Trophoblast cell (in vitro differentiated cells and primary cell): ENCODE data around the gene ZBTB25.
"Not testable (repeated sequence)": the region's sequence is repeated elsewhere in the genome, so short reads cannot be mapped to it uniquely, and the experiment has no call there.

Experiments used
- DNase-seq, 2 donors: peaks; one replicate each; pipeline ENCODE4 v3.0.0-alpha.2; 2016
- H2AFZ ChIP-seq: 2 replicates; pipeline ENCODE4 v1.6.1; 2013; ENCODE audit warnings: low read length, moderate library complexity, mild to moderate bottlenecking; ENCODE audit not compliant: insufficient read depth, poor library complexity
- H2AK5ac ChIP-seq: 2 replicates; pipeline ENCODE4 v1.6.1; 2013; ENCODE audit warnings: mild to moderate bottlenecking, low read length
- H2BK120ac ChIP-seq: 2 replicates; pipeline ENCODE4 v1.6.1; 2013; ENCODE audit warnings: low read length, mild to moderate bottlenecking, moderate library complexity; ENCODE audit not compliant: insufficient read depth, poor library complexity
- H2BK12ac ChIP-seq: 2 replicates; pipeline ENCODE4 v1.6.1; 2013; ENCODE audit warnings: mild to moderate bottlenecking, low read length, moderate library complexity
- H2BK5ac ChIP-seq: 2 replicates; pipeline ENCODE4 v1.6.1; 2013; ENCODE audit warnings: low read length, low read depth, moderate library complexity, mild to moderate bottlenecking; ENCODE audit not compliant: poor library complexity
- H3K14ac ChIP-seq: 2 replicates; pipeline ENCODE4 v1.6.1; 2013; ENCODE audit warnings: mild to moderate bottlenecking, low read length
- H3K18ac ChIP-seq: 2 replicates; pipeline ENCODE4 v1.6.1; 2013; ENCODE audit warnings: mild to moderate bottlenecking, low read length
- H3K23ac ChIP-seq: 2 replicates; pipeline ENCODE4 v1.6.1; 2013; ENCODE audit warnings: low read length
- H3K27ac ChIP-seq: 2 replicates; pipeline ENCODE4 v1.5.1; 2013; ENCODE audit warnings: low read depth, mild to moderate bottlenecking, inconsistent platforms, low read length, moderate library complexity
- H3K27me3 ChIP-seq: 2 replicates; pipeline ENCODE4 v1.6.1; 2013; ENCODE audit warnings: inconsistent platforms, mild to moderate bottlenecking, low read length, moderate library complexity; ENCODE audit not compliant: insufficient read depth
- H3K36me3 ChIP-seq, 2 experiments: 1 replicate in 1 of 2; 2 replicates in 1 of 2; pipeline ENCODE4 v1.6.1; 2013; ENCODE audit warnings: low read length in 2 of 2, mild to moderate bottlenecking in 2 of 2, moderate library complexity in 1 of 2; ENCODE audit not compliant: insufficient read depth in 2 of 2, control insufficient read depth in 1 of 2
- H3K4ac ChIP-seq: 2 replicates; pipeline ENCODE4 v1.6.1; 2013; ENCODE audit warnings: low read depth, mild to moderate bottlenecking, low read length, moderate library complexity
- H3K4me1 ChIP-seq, 2 experiments: 1 replicate in 1 of 2; 2 replicates in 1 of 2; pipeline ENCODE4 v1.6.1; 2013; ENCODE audit warnings: low read length in 2 of 2, mild to moderate bottlenecking in 2 of 2, moderate library complexity in 1 of 2; ENCODE audit not compliant: insufficient read depth in 2 of 2, control insufficient read depth in 1 of 2
- H3K4me2 ChIP-seq: 2 replicates; pipeline ENCODE4 v1.6.1; 2013; ENCODE audit warnings: inconsistent platforms, mild to moderate bottlenecking, low read length, moderate library complexity
- H3K4me3 ChIP-seq: 2 replicates; pipeline ENCODE4 v1.5.1; 2013; ENCODE audit warnings: mild to moderate bottlenecking, low read depth, low read length, inconsistent platforms
- H3K79me1 ChIP-seq: one replicate; pipeline ENCODE4 v1.6.1; 2013; ENCODE audit warnings: low read length
- H3K79me2 ChIP-seq: 2 replicates; pipeline ENCODE4 v1.6.1; 2013; ENCODE audit warnings: low read length, mild to moderate bottlenecking; ENCODE audit not compliant: control insufficient read depth, insufficient read depth, poor library complexity
- H3K9ac ChIP-seq: 2 replicates; pipeline ENCODE4 v1.6.1; 2013; ENCODE audit warnings: mild to moderate bottlenecking, low read length
- H3K9me3 ChIP-seq: 2 replicates; pipeline ENCODE4 v1.6.1; 2013; ENCODE audit warnings: low read depth, mild to moderate bottlenecking, control low read depth, inconsistent platforms, low read length; ENCODE audit not compliant: insufficient read depth
- H4K12ac ChIP-seq: 2 replicates; pipeline ENCODE4 v1.6.1; 2013; ENCODE audit warnings: low read depth, mild to moderate bottlenecking, low read length, moderate library complexity
- H4K8ac ChIP-seq: 2 replicates; pipeline ENCODE4 v1.6.1; 2013; ENCODE audit warnings: low read depth, mild to moderate bottlenecking, low read length, moderate library complexity
- H4K91ac ChIP-seq: one replicate; pipeline ENCODE4 v1.6.1; 2013; ENCODE audit warnings: low read depth, mild to moderate bottlenecking, low read length, moderate library complexity
- WGBS: extraction: QIAGEN DNeasy Blood & Tissue Kit; methylation state at CpG from one replicate; pipeline ENCODE4 v1.1.7; 2013; ENCODE audit warnings: missing lambda C conversion rate; ENCODE audit not compliant: insufficient read length, insufficient coverage; ENCODE audit errors: extremely low coverage; 5-methylcytosine and 5-hydroxymethylcytosine counted together

The ZBTB25 gene

DNA sequence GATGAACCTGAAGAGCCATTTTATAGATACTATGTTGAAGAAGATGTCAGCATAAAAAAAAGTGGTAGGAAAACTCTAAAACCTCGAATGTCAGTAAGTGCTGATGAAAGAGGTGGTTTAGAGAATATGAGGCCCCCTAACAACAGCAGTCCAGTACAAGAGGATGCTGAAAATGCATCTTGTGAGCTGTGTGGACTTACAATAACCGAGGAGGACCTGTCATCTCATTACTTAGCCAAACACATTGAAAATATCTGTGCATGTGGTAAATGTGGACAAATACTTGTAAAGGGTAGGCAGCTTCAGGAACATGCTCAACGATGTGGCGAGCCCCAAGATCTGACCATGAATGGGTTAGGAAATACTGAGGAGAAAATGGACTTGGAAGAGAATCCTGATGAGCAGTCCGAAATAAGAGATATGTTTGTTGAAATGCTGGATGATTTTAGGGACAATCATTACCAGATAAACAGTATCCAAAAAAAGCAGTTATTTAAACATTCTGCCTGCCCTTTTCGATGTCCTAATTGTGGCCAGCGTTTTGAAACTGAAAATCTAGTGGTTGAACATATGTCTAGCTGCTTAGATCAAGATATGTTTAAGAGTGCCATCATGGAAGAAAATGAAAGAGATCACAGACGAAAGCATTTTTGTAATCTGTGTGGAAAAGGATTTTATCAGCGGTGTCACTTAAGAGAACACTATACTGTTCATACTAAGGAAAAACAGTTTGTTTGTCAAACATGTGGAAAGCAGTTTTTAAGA, 19.1 kb upstream of the ZBTB25 start:
- Histone ChIP-seq H3K14ac (no peak overlapping the region), H3K4me3 (no peak overlapping the region), H3K4ac (no peak overlapping the region), H3K27me3 (no peaks in the 10 kb centered on the region), H2BK5ac (no peak overlapping the region), H3K79me1 (no peaks in the 10 kb centered on the region), H2BK12ac (no peak overlapping the region), H3K18ac (no peak overlapping the region), H3K23ac (no peak overlapping the region), H2AFZ (no peak overlapping the region), H3K79me2 (peaks cover 5% of the 10 kb centered on the region), H2AK5ac (no peak overlapping the region), H3K27ac (no peak overlapping the region), H4K12ac (no peak overlapping the region), H3K4me1 (no peaks in the 10 kb centered on the region), H4K8ac (no peak overlapping the region), H4K91ac (no peak overlapping the region), H3K9ac (no peak overlapping the region), H3K4me2 (no peak overlapping the region), H3K9me3 (no peaks in the 10 kb centered on the region), H2BK120ac (no peak overlapping the region), H3K36me3 (peaks cover 13 to 20% of the 10 kb centered on the region in 2 experiments)
- DNase-seq = no peak
- no CpG with 5 or more reads among the region's 9 CpGs for WGBS

DNA sequence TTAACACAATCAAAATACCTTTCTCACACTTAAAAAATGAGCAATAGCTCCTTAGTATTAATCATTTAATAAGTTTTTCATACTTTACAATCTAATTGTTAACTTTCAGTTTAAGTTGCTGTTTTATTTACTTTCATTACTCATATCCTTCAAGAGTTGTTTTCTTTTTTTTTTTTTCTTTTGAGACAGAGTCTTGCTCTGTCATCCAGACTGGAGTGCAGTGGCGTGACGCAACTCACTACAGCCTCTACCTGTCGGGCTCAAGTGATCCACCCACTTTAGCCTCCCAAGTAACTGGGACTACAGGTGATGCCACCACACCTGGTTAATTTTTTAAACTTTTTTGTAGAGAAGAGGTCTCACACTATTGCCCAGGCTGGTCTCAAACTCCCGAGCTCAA, 17.1 kb upstream of the ZBTB25 start:
- H3K4me2 ChIP-seq = no peak overlapping the region
- DNase-seq = no peak
- H2BK120ac ChIP-seq = no peak overlapping the region
- H3K14ac ChIP-seq = no peak overlapping the region
- no peak overlapping the region for H4K8ac ChIP-seq
- H3K36me3 ChIP-seq = peaks cover 7 to 17% of the 10 kb centered on the region in 2 experiments
- H2AFZ ChIP-seq = no peak overlapping the region
- H3K9me3 ChIP-seq = no peaks in the 10 kb centered on the region
- no peaks in the 10 kb centered on the region for H3K79me1 ChIP-seq
- H3K18ac ChIP-seq = no peak overlapping the region
- no peak overlapping the region for H3K4me3 ChIP-seq
- no peak overlapping the region for H4K12ac ChIP-seq
- no peak overlapping the region for H2AK5ac ChIP-seq
- peaks cover 11% of the 10 kb centered on the region for H3K79me2 ChIP-seq
- H3K4me1 ChIP-seq = no peaks in the 10 kb centered on the region
- no peak overlapping the region for H4K91ac ChIP-seq
- peak overlapping the region; percentile 17 for H3K27ac ChIP-seq
- no peak overlapping the region for H2BK5ac ChIP-seq
- H3K23ac ChIP-seq = no peak overlapping the region
- no peaks in the 10 kb centered on the region for H3K27me3 ChIP-seq
- H2BK12ac ChIP-seq = no peak overlapping the region
- no CpG with 5 or more reads among the region's 4 CpGs for WGBS
- no peak overlapping the region for H3K9ac ChIP-seq
- no peak overlapping the region for H3K4ac ChIP-seq

DNA sequence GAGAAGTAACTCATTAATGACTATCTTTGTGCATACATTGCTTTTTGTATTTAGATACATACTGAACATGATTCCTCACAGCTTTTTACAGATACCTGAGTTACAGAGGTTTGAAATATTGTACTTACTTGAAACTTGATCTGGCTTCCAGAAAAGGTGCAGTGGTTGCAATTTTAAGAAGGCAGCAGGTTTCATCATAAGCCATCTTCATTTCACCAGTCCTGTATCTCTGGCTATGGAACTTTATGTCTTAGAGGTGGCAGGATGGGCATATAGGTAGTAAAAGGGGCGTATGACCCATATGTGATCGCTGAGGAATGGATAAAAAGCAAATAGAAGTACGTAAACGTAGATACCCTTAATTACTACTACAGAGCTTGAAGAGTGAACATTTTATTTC, 14.6 kb upstream of the ZBTB25 start:
- Histone ChIP-seq H2BK120ac (no peak overlapping the region), H3K4ac (no peak overlapping the region), H2BK5ac (no peak overlapping the region), H3K14ac (no peak overlapping the region), H2AK5ac (no peak overlapping the region), H3K27me3 (no peaks in the 10 kb centered on the region), H3K79me2 (peaks cover 13% of the 10 kb centered on the region), H2BK12ac (no peak overlapping the region), H4K12ac (no peak overlapping the region), H3K18ac (no peak overlapping the region), H3K36me3 (peaks cover 7 to 16% of the 10 kb centered on the region in 2 experiments), H4K91ac (no peak overlapping the region), H3K9me3 (no peaks in the 10 kb centered on the region), H3K9ac (no peak overlapping the region), H3K4me1 (no peaks in the 10 kb centered on the region), H2AFZ (no peak overlapping the region), H3K4me3 (no peak overlapping the region), H3K23ac (no peak overlapping the region), H4K8ac (no peak overlapping the region), H3K79me1 (no peaks in the 10 kb centered on the region), H3K27ac (no peak overlapping the region), H3K4me2 (no peak overlapping the region)
- DNase-seq = no peak
- no CpG with 5 or more reads among the region's 4 CpGs for WGBS

DNA sequence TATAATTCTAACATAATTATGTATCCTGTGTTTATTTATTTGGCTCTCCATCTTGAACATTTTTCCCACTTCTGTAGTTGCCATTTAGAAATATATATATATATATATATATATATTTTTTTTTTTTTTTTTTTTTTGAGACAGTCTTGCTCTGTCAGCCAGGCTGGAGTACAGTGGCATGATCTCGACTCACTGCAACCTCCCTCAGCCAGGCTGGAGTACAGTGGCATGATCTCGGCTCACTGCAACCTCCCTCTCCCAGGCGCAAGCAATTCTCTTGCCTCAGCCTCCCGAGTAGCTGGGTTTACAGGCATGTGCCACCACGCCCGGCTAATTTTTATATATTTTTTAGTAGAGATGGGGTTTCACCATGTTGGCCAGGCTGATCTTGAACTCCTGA, 14.0 kb upstream of the ZBTB25 start:
- no CpG with 5 or more reads among the region's 6 CpGs for WGBS
- peaks cover 13% of the 10 kb centered on the region for H3K79me2 ChIP-seq
- not testable (repeated sequence) for H3K9ac ChIP-seq, H3K79me1 ChIP-seq, H2BK12ac ChIP-seq, H3K27ac ChIP-seq, H4K12ac ChIP-seq, H3K4me1 ChIP-seq, H3K4ac ChIP-seq, H3K27me3 ChIP-seq, H3K4me3 ChIP-seq, H3K4me2 ChIP-seq, H3K9me3 ChIP-seq, H4K91ac ChIP-seq, H3K18ac ChIP-seq, H2BK120ac ChIP-seq, H2AFZ ChIP-seq, DNase-seq, H4K8ac ChIP-seq, H3K14ac ChIP-seq, H2AK5ac ChIP-seq, H2BK5ac ChIP-seq, H3K23ac ChIP-seq
- peaks cover 7 to 12% of the 10 kb centered on the region in 2 experiments for H3K36me3 ChIP-seq
